NCI-H345 treated with DMSO at 0.1 percent for 48 hours (cell line): Measurements from ENCODE around the gene PLCXD3.

Experiments
- DNase-seq: peaks from one replicate; lab custom pipeline; 2025; ENCODE audit not compliant: unreplicated experiment; lab: John Stamatoyannopoulos, UW

The PLCXD3 gene

GRCh38 chr5:41289970-41290464 is 220.4 kb downstream of the PLCXD3 start:
- no peak for DNase-seq

DNA sequence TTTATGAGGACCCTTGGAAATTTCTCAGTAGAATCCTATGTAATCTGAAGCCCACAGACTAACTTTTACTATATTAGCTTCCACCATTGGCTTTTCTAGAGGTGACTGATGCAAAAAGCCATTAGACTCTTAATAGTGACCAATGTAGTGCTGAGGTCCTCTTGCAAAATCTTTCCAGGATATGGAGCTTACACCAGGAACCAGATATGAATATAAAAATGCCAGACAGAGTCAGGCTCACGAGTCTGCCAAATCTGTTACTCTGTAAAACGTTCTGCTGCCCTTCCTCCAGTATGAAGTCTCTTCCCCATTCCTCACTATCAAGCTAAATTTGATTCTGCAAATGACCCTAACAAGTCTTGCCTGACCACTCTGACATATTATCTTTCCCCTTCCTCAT is 223.7 kb downstream of the PLCXD3 start:
- DNase-seq, result no peak

- DNase-seq, result no peak
Measured at GRCh38 chr5:41286165-41286564, 224.2 kb downstream of the PLCXD3 start.

- DNase-seq, result no peak
Measured at GRCh38 chr5:41284938-41285337, 225.5 kb downstream of the PLCXD3 start.

GRCh38 chr5:41281215-41281810 is 229.1 kb downstream of the PLCXD3 start:
- no peak for DNase-seq

GRCh38 chr5:41279040-41279439 is 231.4 kb downstream of the PLCXD3 start:
- no peak for DNase-seq

DNA sequence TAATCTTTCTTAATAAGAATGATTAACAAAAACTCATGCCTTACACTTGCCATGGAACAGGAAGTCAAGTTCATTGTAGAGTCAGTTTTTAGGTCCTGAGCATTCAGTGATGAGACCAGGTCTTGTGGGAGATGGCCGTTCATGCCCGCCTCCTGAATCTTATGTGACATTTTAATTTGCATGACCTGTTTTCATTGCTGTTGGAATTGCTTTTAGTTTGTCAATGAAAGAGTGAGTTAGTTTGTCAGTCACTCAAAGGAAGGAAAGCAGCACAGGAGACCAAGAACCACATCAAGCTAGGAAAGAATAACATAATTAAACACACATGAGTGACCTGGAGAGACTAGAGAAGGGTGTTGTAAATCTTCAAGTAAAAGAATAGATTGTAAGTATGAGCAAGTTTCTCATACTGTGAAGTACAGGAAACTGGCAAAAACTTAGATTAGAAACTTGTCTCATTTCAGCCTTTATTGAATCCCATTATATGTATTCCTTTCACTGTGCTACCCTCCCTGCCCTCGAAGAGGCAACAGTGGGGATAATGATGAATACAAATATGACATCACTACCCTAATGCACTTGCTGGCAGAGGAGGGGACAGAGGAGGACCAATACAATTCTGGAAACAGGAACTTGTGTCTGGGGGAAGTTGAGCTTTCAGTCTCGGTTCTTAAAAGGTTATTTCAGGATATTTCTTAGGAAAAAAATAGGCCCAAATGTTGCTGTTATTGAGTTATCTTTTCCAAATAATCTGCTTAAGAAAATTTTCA is 232.7 kb downstream of the PLCXD3 start:
- no peak for DNase-seq

DNA sequence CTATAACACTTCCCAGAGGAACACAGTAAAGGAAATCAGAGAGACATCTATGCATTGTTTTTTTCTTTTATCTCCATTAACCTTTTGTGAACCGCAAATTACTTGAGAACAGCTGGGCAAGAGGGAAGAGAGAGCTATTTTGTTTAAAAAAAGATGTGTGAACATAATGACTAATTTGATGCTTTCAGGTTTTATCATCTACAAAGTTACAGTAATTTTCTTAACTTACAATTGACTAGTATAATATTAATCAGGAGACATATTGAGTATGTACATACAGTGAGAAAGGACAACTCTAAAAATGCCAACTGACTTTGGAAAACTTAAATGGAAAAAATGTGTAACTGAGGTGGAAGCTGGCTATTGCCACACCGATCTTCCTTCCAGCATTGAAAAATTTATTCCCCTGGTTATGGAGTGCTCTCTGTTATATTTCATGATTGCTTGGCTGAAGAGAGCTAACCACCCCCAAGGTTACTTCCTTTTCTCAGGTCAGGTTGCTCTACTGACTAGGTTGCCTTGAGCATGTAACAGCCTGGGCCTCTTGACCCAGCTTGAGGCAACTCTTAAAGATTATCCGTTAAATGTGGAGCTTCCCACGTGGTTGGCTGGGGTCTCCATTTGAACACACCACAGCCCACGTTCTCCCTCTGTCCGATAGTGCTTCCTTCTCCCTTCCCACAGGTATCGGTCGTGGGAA is 234.4 kb downstream of the PLCXD3 start:
- no peak for DNase-seq

- no peak for DNase-seq
Measured at GRCh38 chr5:41270423-41271251, 239.8 kb downstream of the PLCXD3 start.

- no peak for DNase-seq
Measured at GRCh38 chr5:41268894-41269293, 241.5 kb downstream of the PLCXD3 start.

DNA sequence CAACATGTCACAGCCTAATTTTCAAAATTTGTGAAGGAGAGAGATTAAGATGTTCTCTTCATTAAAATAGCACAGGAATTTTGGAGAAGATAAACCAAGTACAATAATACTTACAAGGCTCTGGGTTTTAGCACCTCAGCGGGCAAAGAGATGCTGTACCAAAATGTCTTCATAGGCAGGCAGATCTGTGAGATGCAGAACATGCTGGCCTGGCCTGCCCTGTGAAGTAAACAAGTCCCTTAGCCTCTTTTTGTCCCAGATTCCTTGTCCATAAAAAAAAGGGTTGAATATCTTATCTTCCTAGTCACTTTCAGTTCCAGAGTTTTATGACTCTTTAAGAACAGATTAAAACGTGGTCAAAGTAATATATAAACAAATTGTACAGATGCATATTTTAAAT is 244.0 kb downstream of the PLCXD3 start:
- no peak for DNase-seq

DNA sequence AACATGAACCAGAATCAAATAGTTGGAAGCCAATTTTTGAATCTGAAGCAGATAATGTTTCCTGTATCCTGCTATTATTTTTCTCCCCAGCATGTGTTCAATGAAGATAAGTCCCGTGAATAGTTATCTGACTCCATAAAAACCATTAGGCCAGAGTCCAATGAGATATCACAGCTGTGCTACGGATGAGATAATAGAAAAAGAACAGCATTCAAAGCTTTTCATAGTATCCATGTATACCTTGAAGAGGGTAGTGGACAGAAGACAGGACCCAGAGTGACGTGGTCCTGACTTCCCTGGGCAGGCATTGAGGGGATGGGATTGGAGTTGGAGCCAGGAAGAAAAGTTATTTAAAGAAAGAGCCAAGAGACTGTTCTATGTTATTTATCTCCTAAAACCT is 246.4 kb downstream of the PLCXD3 start:
- DNase-seq, result no peak

DNA sequence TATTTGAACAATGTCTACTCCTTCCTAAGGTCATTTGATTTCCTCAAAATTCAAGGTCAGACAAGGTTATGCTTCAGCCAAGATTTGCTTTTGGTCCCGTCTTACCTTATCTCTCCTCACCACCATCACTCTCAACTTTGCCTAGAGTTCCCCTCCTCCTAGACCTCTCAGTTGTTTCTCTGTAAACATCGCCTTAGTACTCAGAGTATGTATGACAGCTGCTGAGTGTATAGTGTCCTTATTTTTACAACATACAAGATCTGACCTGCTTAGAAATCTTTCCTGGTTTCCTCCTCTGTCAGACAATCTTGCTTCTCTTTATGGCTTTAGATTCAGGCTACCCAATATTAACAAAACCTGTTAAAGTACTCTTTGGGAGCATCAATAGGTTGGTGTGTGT is 247.1 kb downstream of the PLCXD3 start:
- DNase-seq, result no peak
